Measurements from ENCODE around the gene SRRT. TPM values are rescaled to one million over a fixed set of nuclear protein-coding genes. Genes with fewer than 3 reads are reported as not detected.

Gene SRRT
- total and polyA plus RNA-seq, 3 donors from 2014 or later: 255 to 389 (median 291) TPM

GRCh38 chr7:100855515-100855914, 19.4 kb upstream of the SRRT start:
- Histone ChIP-seq H3K27ac (no peak overlapping the region), H3K4me3 (no peak overlapping the region), H3K9me3 (no peaks in the 10 kb centered on the region), H3K27me3 (no peaks in the 10 kb centered on the region), H3K36me3 (ENCODE audit: low read depth, missing control alignments) (no peaks in the 10 kb centered on the region), H3K4me1 (peaks cover 6% of the 10 kb centered on the region)
- 70 to 91% methylated on average over 6 to 10 of the region's 10 CpGs for WGBS, 2 donors
- DNase-seq: no peak
- intact Hi-C loops (cut with DNase I; ENCODE audit: low total_unique reads): no loop called here
- TF ChIP-seq POLR2A (IDR thresholded peaks at IDR 0.05): no peak
- TF ChIP-seq CTCF (IDR thresholded peaks at IDR 0.05): no peak

- no peak overlapping the region for H3K27ac ChIP-seq
- TF ChIP-seq CTCF (IDR thresholded peaks at IDR 0.05) (no peak), POLR2A (IDR thresholded peaks at IDR 0.05) (no peak)
- intact Hi-C loops (cut with DNase I; ENCODE audit: low total_unique reads): no loop called here
- DNase-seq: no peak
- H3K36me3 ChIP-seq (ENCODE audit: low read depth, missing control alignments): no peaks in the 10 kb centered on the region
- 90 to 97% methylated on average over 11 to 16 of the region's 16 CpGs for WGBS, 2 donors
- H3K27me3 ChIP-seq: no peaks in the 10 kb centered on the region
- H3K4me1 ChIP-seq: peaks cover 6% of the 10 kb centered on the region
- H3K4me3 ChIP-seq: no peak overlapping the region
- H3K9me3 ChIP-seq: no peaks in the 10 kb centered on the region
Measured at GRCh38 chr7:100856871-100857282, 18.0 kb upstream of the SRRT start.

GRCh38 chr7:100859856-100860255, 15.0 kb upstream of the SRRT start:
- Histone ChIP-seq H3K36me3 (ENCODE audit: low read depth, missing control alignments) (no peaks in the 10 kb centered on the region), H3K27me3 (no peaks in the 10 kb centered on the region), H3K4me1 (peaks cover 3% of the 10 kb centered on the region), H3K4me3 (no peak overlapping the region), H3K27ac (no peak overlapping the region), H3K9me3 (no peaks in the 10 kb centered on the region)
- no peak for DNase-seq
- no peak for TF ChIP-seq POLR2A (IDR thresholded peaks at IDR 0.05)
- no peak for TF ChIP-seq CTCF (IDR thresholded peaks at IDR 0.05)
- intact Hi-C loops (cut with DNase I; ENCODE audit: low total_unique reads): no loop called here
- 82 to 85% methylated on average over 15 of the region's 15 CpGs for WGBS, 2 donors

- Histone ChIP-seq H3K9me3 (no peaks in the 10 kb centered on the region), H3K4me1 (peaks cover 8% of the 10 kb centered on the region), H3K27ac (no peak overlapping the region), H3K27me3 (no peaks in the 10 kb centered on the region), H3K4me3 (no peak overlapping the region), H3K36me3 (ENCODE audit: low read depth, missing control alignments) (no peaks in the 10 kb centered on the region)
- intact Hi-C loops (cut with DNase I; ENCODE audit: low total_unique reads): no loop called here
- 90 to 94% methylated on average over 9 to 18 of the region's 18 CpGs for WGBS, 2 donors
- no peak for DNase-seq
- no peak for TF ChIP-seq POLR2A (IDR thresholded peaks at IDR 0.05)
- no peak for TF ChIP-seq CTCF (IDR thresholded peaks at IDR 0.05)
Measured at GRCh38 chr7:100860702-100861615, 13.9 kb upstream of the SRRT start.

- no peak for DNase-seq
- TF ChIP-seq POLR2A (IDR thresholded peaks at IDR 0.05) (no peak), CTCF (IDR thresholded peaks at IDR 0.05) (no peak)
- Histone ChIP-seq H3K27ac (no peak overlapping the region), H3K4me3 (no peak overlapping the region), H3K27me3 (no peaks in the 10 kb centered on the region), H3K4me1 (peaks cover 15% of the 10 kb centered on the region), H3K9me3 (no peaks in the 10 kb centered on the region), H3K36me3 (ENCODE audit: low read depth, missing control alignments) (no peaks in the 10 kb centered on the region)
- intact Hi-C loops (cut with DNase I; ENCODE audit: low total_unique reads): no loop called here
- 82 to 92% methylated on average over 6 to 14 of the region's 14 CpGs for WGBS, 2 donors
Measured at GRCh38 chr7:100861616-100861985, 13.3 kb upstream of the SRRT start.
